NCI-H187 (cell line): ENCODE data around the gene PRSS33.

Source experiments
- DNase-seq, 2 experiments: peaks; one replicate each; lab custom pipeline; 2025; lab: John Stamatoyannopoulos, UW

The PRSS33 gene

GRCh38 chr16:2763173-2763572 lies 24.2 kb downstream of the PRSS33 start:
- no peak for DNase-seq

DNA sequence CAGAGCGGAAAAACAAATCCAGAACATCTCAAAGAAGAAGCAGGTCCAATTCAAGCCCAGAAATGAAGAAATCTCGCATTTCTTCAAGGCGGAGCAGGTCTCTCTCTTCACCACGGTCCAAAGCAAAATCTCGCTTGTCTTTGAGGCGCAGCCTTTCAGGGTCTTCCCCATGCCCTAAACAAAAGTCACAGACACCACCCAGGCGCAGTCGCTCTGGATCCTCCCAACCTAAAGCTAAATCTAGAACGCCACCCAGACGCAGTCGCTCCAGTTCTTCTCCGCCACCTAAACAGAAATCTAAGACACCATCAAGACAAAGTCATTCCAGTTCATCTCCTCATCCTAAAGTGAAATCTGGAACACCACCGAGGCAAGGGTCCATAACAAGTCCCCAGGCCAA lies 24.6 kb downstream of the PRSS33 start:
- no peak for DNase-seq

DNA sequence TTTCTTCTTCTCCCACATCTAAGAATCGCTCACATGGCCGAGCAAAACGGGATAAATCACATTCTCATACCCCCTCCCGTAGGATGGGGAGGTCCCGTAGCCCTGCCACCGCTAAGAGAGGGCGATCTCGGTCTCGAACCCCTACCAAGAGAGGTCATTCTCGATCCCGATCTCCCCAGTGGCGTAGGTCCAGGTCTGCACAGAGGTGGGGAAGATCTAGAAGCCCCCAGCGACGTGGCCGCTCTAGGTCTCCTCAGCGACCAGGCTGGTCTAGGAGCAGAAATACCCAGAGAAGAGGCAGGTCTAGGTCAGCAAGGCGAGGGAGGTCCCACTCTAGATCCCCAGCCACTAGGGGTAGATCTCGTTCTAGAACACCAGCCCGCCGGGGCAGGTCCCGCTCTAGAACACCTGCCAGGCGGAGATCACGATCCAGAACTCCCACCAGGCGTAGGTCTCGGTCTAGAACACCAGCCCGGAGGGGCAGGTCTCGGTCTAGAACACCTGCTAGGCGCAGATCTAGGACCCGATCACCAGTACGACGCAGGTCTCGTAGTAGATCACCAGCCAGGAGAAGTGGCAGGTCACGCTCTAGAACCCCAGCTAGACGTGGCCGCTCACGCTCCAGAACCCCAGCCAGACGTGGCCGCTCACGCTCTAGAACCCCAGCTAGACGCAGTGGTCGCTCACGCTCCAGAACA lies 25.3 kb downstream of the PRSS33 start:
- DNase-seq, result no peak

- DNase-seq, result no peak
Observed at GRCh38 chr16:2761472-2761871, 25.9 kb downstream of the PRSS33 start.

GRCh38 chr16:2757344-2757743 lies 30.0 kb downstream of the PRSS33 start:
- no peak for DNase-seq

GRCh38 chr16:2756288-2757015 lies 30.9 kb downstream of the PRSS33 start:
- no peak for DNase-seq

GRCh38 chr16:2755158-2755557 lies 32.2 kb downstream of the PRSS33 start:
- no peak for DNase-seq

GRCh38 chr16:2753733-2754020 lies 33.7 kb downstream of the PRSS33 start:
- no peak for DNase-seq

DNA sequence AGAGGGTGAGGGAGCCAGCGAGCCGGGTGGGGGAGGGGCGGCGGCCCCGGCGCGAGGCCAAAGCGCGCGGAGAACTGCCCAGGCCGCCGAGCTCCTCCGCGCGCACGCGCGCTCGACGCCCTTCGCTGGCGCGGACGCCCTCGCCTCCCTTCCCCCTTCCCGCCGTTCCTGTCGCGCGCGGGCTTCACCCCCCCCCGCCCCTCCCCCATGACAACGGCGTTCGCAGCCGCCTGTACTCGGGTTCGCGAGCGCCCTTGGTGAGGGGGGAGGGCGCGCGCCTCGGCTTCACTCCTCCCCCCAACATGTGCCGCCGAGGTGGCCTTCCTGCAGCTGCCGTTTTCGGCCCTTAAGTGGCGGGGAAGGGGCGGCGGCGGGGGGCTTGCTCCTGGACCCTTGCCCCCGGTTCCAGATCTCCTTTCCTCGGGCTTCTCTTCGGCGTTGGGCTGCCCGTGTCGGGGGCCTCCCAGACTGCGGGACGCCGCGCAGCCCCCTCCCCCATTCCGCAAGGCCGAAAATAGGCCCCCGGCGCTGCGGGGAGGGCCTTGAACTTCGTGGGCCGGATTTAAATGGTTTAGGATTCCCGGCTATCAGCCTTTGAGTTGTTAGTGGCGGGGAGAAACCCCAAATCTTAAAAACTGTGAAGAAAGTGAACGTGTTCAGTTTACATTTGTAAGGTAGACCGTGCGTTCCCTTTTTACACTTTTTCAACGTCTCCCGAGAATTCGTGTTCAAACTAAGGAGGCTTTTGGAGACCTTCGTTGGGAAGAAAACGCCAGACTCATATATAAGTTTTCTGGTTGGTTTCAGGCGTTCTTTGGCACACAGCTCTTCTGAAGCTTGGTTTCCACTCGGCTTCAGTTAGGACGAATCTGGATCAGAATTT lies 34.3 kb downstream of the PRSS33 start:
- DNase-seq, result peak; percentile 77 to 87

DNA sequence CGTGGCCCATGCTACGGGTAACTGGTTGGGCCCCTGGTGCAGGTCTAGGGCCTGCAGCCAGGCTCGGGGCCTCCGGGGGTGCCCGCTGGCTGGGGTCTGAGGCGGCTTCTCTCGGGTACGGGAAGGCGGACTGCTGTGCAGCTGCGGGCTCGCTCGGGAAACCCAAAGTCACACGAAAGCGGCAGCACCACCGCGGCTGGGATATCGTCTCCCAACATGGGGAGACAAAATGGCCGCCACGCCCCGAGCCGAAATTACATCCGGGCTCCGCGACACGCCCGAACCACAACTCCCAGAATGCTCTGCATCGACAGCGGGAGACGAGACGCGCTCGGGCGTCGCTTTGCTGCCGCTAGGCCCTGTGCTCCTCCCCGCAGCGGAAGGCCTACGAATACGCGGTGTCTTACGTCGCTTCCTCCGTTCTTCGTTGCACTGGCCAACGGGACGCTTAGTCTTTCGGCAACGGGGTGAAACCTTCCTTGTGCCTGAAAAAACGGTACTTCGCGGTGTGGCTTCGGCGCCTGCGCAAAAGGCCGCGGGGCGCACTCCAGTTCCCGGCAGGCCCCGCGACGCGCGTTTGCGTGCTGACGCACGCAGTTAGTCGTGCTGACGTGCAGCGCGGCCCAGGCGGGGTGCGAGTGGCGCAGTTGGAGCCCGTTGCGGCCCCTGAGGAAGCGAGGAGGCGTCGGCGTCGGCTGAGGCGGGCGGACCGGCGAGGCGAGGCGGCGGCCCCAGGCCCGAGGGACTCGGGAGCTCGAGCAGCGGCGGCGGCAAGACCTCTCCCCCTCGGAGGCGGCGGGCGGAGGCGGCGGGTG lies 35.1 kb downstream of the PRSS33 start, which contains the start of gene SRRM2:
Gene SRRM2 (plus strand): TSS at position 604 of the 815 bp plus-strand sequence. CDS start 3,727 bp downstream, outside the sequence.
- peak; percentile 95 to 100 for DNase-seq

DNA sequence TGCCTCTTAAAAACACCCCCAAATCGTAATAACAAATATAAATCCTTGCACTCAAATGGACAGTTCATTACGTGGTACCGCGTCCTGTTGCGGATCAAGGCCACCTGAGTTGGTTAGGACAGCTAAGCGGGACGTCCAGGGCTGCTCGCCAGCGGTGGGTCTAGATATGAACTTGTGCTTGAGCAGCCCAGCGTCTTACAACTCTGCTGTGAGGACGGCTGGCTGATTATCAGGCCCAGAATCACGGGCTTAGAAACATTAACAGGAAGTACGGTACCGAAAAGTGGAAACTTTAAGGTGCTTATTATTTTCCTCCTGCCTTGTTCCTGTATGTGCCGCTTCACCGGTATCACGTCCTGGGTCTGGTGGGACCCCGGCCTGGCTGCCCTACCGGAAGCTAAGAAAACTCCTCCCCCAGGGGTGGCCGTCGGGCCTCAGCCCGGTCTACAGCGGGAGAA lies 35.8 kb downstream of the PRSS33 start:
- DNase-seq, result no peak

DNA sequence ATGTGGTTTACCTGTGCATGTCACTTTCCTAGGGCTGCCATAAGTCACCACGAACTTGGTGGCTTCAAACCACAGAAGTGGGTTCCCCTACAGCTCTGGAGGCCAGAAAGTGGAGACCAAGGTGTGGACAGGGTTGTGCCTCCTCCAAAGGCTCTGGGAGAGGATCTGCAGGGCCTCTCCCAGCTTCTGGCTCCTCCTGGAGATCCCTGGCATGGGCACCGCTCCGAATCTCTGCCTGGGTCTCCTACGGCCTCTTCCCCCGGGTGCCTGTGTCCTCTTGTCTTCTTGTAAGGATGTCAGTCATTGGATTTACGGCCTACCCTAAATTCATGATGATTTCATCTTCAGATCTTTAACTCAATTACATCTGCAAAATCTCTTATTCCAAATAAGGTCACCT lies 37.4 kb downstream of the PRSS33 start:
- no peak for DNase-seq

DNA sequence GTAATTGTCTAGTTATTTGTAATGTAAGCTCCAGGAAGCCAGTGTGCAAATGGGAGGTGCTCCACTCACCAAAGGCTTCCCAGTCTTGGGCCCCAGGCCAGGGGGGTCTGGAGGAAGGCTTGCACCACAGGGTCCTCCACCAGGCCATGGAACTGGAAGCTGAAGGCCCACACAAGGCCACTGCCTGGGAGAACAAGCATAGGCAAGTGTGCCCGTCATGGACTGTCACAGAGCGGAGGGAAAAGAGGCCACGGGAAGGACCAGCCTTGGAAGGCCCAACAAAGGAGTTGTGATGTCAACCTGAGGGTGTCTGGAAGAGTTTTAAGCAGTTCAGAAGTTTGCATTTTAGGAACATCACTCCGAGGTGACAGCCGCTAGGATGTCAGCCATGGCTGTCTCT lies 37.9 kb downstream of the PRSS33 start:
- no peak for DNase-seq

DNA sequence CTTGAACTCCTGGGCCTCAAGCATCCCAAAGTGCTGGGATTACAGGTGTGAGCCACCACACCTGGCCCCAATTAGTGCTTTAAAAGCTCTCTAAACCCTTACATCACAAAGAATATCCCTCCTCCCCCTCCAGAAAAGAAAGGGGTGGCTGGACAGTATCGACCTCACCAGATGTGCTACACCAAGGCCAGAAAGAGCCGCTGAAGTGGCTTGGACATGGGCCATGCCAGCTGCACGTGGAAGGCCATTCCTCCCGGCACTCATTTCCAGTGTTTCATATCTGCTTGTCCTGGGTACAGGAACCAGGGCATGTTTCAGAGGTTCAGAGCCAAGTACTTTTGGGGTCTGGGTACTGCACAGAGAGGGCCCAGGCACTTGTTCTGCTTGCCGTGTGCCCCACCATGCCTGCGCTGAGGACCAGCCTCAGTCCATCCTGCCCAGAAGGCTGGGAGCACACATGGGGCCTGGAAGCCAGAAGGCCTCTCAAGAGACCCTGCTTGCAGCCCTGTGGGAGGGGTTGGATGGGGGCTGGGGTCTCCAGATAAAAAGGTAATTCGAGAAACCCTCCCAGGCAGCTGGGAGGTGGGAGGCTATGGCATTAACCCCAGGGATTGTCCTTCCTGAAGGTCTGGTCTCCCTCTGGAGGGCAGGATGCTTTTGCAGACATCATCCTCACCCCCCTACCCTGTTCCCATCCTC lies 38.5 kb downstream of the PRSS33 start:
- no peak for DNase-seq

- DNase-seq, result no peak
Observed at GRCh38 chr16:2745961-2746360, 41.4 kb downstream of the PRSS33 start.

DNA sequence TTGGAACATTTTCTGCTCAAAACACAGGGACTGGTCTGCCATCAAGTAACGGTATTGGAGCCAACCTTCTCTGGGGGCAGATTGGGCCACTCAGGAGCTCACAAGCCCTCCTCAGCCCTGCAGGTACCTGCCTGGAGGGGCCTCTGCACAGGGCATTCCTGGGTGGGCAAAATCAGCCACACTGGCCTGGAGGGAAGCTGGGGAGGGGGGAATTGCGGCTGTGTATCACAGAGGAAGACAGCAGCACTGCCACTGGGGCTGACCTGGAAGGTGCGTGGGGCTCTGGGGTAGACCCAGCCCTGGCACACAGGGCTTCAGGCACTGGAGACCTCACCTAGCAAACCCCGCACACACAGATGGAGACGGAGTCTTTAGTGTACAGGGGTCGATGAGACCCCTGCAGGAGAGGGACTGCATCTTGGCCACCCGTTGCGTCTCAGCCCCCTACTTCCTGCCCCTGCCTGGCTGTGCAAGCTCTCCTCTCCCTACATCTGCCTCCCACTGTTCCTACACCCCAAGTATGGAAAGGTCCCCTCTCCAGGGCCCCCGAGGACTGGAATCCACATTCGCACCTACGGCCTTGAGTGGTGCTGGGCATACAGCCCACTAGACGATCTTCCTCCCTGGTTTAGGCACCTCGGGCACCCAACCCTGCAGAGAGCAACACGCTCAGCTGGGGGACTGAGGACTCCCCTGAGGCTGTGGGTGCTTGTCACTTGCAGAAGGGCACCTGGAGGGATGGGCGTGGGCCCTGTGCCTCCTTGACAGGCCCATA lies 42.1 kb downstream of the PRSS33 start:
- DNase-seq, result no peak

DNA sequence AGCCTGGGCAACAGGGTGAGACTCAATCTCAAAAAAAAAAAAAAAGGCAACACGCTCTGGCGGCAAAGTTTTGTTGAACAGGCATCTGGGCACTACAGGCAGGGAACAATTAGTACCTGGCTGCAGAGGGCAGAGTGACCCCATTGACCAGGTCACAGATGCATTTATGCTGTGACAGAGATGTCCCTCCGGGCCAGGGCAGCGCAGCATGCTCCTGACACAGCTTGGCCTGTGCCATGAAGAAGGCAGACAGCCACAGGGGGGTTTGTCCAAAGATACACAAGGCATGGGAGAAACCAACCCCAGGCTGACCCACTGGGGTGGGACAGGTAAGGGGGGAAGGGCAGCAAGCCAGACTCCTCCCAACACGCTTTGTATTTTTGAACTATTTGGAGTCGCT lies 42.6 kb downstream of the PRSS33 start:
- no peak for DNase-seq

GRCh38 chr16:2743007-2743810 lies 44.2 kb downstream of the PRSS33 start:
- DNase-seq, result no peak

DNA sequence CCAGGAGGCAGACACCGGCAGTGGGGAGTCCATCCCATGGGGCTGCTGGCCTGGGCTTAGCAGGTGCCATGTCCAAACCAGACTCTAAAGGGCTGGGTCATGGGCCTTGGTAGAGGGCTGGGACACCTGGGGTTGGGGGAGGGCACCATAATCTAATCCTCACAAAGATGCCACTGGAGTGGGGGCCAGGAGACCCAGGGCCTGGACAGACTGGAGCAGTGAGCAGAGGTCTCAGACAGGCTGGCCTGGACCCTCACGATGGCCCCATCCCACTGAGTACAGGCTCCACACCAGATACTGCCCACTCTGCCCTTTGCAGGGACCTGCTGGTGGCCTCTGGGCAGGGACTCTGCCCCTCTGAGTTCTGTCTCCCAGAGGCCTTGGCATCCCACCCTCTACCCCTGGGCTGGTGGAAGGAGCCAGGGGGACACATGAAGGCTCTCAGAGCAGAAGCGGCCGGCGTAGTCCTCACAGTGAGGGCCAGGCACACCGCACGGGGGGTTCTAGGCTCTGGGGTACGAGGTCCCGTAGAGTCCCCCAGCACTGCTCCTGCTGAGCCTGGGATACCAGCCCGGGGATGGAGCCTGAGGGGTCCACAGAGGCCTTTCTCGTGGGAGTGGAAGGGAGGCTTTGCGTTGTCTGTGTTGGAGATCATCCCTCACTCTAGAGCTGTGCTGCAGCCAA lies 44.9 kb downstream of the PRSS33 start:
- DNase-seq, result no peak
